ENCODE results near the gene FAM135A.
"Not testable (repeated sequence)": the region's sequence is repeated elsewhere in the genome, so short reads cannot be mapped to it uniquely, and the experiment has no call there.

FAM135A gene

DNA sequence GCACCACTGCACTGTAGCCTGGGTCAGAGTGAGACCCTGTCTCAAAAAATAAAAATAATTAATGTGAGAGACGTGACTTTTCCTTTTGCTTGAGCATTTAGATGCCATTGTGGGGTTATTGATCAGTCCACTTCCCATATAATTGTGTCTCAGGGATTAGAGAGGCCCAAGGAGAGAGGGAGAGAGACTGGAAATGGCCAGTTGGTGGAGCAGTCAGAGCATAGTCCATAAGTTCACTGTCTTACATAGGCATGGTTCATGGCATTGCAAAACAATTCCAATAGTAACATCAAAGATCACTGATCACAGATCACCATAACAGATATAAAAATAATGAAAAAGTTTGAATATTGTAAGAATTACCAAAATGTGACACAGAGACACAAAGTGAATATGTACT lies 138.3 kb downstream of the FAM135A start:
- DNase-seq: no peak

DNA sequence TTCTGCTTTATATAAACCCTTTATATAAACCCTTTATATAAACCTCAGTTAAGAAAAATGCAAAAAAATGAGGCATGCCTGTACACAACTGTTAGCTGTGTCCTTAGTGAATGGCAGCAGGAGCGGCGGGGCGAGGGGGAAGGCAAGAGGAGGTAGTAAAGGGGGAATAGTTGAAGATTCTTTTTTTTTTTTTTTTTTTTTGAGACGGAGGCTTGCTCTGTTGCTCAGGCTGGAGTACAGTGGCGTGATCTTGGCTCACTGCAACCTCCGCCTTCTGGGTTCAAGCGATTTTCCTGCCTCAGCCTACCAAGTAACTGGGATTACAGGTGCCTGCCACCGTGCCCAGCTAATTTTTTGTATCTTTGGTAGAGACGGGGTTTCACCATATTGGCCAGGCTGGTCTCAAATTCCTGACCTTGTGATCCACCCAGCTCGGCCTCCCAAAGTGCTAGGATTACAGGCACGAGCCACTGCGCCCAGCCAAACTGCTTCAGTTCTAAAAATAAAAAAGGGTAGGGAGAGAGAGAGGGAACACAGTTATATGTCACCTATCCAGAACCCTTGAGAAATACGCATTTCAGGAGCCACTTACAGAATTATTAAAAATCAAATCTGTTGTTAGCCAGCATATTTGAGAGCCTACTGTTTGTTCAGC lies 139.1 kb downstream of the FAM135A start:
- DNase-seq: not testable (repeated sequence)

DNA sequence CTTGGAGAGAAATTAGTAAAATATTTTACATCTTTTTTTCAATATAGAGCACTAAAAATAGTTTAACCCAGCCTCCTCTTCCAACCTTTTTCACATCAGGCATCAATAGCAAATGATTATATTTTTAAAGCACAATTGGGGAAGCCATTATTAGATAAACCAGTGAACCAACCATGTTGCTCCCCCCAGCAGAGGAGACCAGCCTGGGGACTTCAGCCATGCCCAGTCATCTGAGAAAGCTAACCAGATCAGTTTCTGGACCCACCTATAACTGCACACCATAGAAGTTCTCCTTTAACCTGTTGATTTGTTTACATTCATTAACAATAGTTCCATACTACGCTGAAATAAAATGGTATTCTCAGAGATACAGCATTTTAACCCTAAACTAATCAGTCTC lies 139.7 kb downstream of the FAM135A start:
- no peak for DNase-seq

DNA sequence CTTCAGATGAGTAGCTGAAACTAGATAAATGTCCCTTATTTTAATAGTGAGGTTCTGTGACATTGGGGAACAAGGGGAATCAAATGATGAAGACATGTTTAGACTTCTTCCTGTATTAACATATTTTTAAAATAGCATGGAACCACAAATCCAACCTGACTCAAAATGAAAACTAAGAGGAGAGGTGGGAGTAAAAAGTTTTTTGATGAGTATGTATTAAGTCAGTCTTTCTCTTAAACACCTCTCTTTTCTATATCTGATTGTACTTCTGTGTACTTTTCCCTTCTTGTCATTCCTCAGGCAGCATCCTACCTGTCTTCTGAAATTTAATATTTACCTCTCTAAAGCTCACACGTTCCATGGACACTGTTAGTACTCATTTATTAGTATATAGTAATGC lies 144.7 kb downstream of the FAM135A start:
- no peak for DNase-seq

DNA sequence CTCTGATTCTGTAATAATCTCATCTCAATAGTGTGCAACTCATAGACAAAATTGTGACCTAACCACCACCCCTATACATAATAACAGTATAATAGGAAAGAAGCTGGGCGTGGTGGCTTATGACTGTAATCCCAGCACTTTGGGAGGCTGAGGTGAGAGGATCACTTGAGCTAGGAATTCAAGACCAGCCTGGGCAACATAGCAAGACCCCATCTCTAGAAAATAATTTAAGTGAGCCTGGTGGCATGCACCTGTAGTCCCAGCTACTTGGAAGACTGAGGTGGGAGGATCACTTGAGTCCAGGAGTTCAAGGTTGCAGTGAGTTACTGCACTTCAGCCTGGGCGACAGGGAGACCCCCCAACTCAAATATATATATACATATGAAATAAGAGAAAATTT lies 149.1 kb downstream of the FAM135A start:
- DNase-seq: not testable (repeated sequence)

DNA sequence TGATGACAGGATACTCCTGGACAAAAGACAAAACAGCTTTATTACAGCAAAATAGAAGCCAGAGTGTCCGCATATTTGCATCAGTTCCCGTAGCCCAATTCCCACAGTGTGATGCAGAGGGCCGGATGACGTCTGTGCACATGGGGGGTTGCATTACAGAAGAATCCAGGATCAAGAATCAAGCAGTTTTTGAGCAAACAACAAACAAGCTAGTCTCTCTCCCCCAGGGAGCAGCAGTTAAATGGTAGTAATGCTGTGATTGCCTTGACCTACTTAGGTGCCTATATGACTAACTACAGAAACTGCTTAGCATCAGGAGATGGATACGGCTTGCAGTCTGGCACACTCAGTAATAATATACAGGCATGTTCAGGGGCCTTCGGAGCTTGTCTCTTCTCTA lies 150.2 kb downstream of the FAM135A start:
- DNase-seq: no peak

DNA sequence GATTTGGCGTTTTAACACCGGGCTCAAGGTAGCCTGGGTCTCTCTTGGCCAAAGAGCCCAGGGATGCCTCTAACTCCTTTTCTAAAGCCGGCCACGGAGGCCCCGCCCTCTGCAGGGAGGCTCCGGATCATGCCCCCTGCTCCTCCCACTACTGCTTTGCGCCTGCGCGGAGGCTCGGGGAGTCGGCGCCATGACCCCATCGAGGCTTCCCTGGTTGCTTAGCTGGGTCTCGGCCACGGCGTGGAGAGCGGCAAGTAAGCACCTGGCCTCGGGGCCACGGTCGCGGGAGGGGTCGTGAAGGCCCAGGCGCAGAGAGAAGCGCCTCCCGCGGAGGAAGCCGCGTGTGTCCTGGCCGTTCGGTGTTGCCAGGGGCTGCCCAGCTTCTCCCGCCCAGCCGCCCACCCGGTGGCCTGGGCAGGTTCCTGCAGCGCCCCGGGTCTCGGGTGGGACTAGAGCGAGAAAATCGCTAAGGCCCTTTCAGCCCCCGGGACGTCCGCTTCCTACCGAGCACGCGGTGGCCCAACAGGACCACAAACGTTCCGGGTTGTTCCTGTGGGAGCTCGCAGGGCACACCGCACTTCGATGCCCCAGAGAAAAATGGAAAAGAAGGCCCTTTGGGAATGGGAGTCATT lies 153.6 kb downstream of the FAM135A start, which contains the start of gene SDHAF4:
TSS of gene SDHAF4 (plus strand) at position 180 of the 632 bp plus-strand sequence. CDS start at position 191, 11 bp downstream.
- peak; percentile 81 to 93 for DNase-seq

DNA sequence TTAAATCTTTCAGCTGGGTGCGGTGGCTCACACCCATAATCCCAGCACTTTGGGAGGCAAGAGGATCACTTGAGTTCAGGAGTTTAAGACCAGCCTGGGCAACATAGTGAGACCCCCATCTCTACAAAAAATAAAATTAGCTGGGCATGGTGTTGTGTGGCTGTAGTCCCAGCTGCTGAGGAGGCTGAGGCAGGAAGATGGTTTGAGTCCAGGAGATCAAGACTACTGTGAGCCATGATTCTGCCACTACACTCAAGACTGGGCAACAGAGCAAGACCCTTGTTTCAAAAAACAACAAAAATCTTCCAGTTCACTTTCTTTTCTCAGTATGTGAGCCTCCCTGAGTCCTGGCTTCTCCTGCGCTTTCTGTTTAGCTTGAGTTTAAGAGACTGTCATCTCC lies 161.3 kb downstream of the FAM135A start:
- DNase-seq: no peak

DNA sequence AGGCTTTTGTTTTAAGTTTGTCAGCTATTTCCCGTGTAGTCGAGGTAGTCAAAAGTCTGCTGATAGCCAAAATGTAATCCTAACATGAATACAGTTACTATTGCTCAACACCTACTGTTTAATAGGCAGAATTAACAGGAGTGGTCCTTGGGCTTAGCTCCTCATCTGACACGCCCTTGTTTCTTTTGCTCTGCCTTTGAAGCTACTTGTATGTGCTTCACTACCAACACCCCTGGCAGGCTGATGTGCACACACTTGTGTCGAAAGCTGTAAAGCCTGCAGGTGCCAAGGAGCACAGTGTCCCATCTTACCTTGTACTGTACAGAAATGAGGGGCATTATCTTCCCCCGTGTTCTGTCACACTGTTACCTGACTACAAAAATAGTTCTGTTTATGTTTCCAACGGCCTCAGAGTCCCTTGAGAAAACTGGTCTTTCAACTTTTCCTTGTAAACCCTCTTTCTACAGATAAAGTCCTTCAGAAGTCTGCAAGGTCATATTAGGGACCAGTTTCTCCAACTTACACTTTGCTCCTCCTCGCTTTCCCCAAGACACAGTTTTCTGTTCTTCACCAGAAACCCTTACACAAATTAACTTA lies 162.7 kb downstream of the FAM135A start:
- no peak for DNase-seq

DNA sequence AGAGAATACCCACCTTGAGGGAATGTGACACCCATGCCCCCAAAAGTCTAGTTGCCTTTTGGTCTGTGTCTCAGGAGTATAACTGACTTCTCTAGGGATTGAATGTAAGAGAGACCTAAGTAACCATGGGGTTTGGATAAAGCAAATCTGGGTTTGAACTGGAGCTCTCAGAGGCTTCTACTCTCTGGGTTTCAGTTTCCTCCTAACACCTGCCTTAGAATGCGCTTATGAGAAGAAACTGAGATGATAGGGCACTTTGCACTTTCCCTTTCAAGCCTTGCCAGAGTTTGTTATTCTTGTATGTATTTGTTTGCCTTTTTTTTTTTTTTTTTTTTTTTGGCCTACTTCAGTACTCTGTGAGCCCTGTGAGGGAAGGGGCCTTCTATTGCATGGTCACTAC lies 172.8 kb downstream of the FAM135A start:
- DNase-seq: no peak

DNA sequence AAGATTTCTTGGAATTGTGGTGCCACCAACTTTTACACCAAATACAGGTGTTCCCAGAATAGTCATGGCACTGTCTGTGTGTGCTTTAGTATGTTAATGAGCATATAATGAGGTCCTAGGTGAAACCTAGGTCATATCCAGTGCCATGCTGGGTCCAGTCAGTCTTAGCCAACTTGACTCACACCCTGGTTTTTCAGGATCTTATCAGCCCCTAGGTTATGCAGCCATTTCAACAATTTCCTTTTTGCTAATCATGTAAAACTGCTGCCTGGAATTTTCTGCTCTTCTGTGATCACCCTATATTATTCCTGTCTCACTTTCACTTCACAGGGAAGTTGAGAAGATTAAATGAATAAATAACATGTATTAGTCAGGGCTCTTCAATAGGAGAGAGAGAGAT lies 177.1 kb downstream of the FAM135A start:
- DNase-seq: no peak

DNA sequence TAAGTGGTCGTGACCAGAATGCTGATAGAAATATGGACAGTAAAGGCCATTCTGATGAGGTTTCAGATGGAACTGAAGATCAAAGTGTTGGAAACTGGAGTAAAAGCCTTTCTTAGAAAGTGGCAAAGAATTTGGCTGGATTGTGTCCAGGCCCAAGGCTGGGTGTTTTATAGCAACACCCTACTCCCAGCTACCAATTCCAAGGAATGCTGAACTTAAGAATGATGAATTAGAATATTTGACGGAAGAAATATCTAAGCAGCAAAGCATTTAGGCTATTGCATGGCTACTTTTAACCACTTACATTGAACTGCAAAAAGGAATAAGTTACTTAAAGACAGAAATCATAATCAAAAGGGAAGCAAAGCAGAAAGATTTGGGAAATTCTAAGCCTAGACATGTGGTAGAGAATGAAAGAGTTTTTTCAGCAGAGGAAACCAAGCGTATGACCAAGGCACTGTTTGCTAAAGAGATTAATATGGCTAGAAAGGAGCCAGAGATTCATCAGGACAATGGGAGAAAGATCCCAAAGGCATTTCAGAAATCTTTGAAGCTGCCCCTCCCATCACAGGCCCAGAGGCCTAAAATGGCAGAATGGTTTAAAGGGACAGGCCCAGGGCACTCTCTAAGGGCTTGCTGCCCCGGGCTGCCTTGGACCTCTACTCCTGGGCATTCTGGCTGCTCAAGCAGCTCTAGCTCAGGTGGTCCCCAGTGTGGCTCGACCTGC lies 179.2 kb downstream of the FAM135A start:
- DNase-seq: no peak

DNA sequence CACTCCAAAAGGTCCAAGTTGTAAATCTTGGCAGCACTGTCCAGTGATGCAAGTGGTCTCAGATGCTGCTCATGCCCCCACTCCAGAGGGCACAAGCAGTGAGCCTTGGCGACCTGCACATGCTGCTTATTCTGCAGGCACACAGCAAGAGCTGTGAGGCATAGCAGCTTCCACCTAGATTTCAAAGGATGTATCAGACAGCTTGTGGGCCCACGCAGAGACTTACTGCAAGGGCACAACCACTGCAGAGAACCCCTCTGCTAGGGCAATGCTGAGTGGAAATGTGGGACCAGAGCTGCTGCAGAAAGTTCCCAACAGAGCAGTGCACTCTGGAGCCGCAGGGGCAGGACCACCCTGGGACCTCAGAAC lies 179.8 kb downstream of the FAM135A start:
- no peak for DNase-seq

DNA sequence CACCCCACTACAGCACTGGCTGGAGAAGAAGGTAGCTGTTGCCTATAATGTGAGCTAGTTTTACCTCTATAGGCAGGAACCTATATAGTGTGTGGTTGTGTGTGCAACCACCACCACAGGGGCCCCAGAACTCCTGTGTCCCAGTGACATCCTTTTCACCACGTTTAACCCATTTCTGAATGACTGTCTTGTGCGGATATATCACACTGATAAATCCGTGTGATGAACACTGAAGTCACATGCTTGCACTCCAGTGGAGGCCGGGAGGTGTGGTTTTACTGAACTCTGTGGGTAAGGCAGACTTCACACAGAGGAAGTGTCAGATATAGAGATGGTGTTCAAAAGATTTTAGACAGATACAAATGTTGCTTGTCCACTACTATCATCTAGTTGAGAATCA lies 185.9 kb downstream of the FAM135A start:
- DNase-seq: no peak

DNA sequence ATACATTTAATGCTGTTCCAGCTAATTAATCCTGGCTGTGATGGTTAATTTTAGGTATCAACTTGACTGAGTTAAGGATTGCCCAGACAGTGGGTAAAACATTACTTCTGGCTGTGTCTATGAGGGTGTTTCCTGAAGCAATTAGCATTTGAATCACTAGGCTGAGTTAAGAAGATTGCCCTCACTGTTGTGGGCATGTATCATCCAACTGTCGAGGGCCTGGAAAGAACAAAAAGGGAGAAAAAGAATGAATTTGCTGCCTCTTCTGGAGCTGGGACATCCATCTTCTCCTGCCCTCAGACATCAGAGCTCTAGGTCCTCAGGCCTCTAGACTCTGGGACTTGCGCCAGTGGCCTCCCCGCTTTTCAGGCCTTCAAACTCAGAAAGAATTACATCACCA lies 187.7 kb downstream of the FAM135A start:
- DNase-seq: no peak

DNA sequence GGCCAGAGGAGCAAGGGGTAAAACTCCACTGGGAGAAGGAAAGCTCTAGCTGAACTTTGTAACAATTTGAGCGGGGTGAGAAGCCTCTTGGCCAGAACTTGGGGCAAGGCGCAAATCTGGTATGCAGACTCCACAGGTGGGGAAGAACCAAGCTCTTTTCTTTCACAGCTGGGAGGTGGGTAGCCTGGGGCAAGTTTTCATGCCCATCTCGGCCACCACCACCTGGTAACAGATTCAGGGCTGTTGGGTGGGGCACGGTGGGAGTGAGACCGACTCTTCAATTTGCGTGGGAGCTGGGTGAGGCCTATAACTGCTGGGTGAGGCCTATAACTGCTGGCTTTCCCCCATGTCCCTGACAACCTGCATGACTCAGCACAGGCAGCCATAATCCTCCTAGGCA lies 190.9 kb downstream of the FAM135A start:
- DNase-seq: no peak

DNA sequence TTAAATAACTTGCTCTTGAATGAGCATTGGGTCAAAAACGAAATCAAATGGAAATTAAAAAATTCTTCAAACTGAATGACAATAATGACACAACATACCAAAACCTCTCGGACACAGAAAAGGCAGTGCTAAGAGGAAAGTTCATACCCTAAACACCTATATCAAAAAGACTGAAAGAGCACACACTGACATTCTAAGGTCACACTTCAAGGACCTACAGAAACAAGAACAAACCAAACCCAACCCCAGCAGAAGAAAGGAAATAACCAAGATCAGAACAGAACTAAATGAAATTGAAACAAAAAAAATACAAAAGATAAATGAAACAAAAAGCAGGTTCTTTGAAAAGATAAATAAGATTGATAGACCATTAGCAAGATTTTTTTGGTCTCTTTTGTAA lies 194.1 kb downstream of the FAM135A start:
- not testable (repeated sequence) for DNase-seq

DNA sequence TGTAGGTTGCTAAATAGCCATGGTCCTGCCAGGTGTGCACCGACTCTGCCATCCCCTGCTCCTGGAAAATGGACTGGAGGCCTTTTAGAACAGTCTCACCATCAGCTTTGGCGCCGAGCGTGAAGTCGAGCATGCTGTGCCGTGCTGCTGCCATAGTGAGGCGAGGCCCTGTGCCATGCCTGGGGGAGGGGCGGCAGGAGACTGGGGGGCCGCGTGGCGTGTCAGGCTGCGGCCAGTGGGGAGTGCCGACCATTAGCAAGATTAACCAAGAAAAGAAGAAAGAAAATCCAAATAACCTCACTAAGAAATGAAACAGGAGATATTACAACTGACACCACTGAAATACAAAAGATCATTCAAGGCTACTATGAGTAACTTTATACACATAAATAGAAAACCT lies 195.9 kb downstream of the FAM135A start:
- DNase-seq: not testable (repeated sequence)

Data from SHP77 (cell line).